Activated CD4-positive, alpha-beta T cell treated with anti-CD3 and anti-CD28 coated beads, Interleukin-2, amount 10 ng/mL, durations not matched to agents 7 days and 5 days (primary cell): ENCODE measurements around the gene ROBO4. TPM values are rescaled to one million over a fixed set of nuclear protein-coding genes. Genes with fewer than 3 reads are reported as not detected.

Experiments
- CTCF ChIA-PET: fragments of 350-600 bp; sonication (Branson Sonifier 250); formaldehyde crosslinking; loops from one replicate; lab custom pipeline; 2021; ENCODE audit warnings: antibody characterized with exemption; lab: Charles Lee
- POLR2A ChIA-PET: fragments of 350-600 bp; sonication (Branson Sonifier 250); formaldehyde crosslinking; loops from one replicate; lab custom pipeline; 2021; ENCODE audit warnings: antibody characterized with exemption; lab: Charles Lee
- DNase-seq: peaks from one replicate; pipeline ENCODE4 v3.0.0-alpha.2; 2020
- H3K27ac Mint-ChIP-seq: one replicate; pipeline ENCODE4 v1.8.0; 2021; ENCODE audit warnings: mild to moderate bottlenecking, moderate library complexity, mixed read lengths
- H3K27me3 Mint-ChIP-seq: one replicate; pipeline ENCODE4 v1.8.0; 2021; ENCODE audit warnings: mixed read lengths
- H3K36me3 Mint-ChIP-seq: one replicate; pipeline ENCODE4 v1.8.0; 2021; ENCODE audit warnings: low read depth, mixed read lengths
- H3K4me1 Mint-ChIP-seq: one replicate; pipeline ENCODE4 v1.8.0; 2021; ENCODE audit warnings: mixed read lengths
- H3K4me3 Mint-ChIP-seq: one replicate; pipeline ENCODE4 v1.8.0; 2021; ENCODE audit warnings: mild to moderate bottlenecking, moderate library complexity, mixed read lengths
- H3K9me3 Mint-ChIP-seq: one replicate; pipeline ENCODE4 v1.8.0; 2021; ENCODE audit warnings: mixed read lengths
- total RNA-seq, 2 experiments: library from RNA; stranded (reverse); gene quantifications; one replicate each; pipeline ENCODE4 v1.2.3, GENCODE V29; 2021

ROBO4 gene
- total RNA-seq, 2 experiments from 2014 or later: not detected

DNA sequence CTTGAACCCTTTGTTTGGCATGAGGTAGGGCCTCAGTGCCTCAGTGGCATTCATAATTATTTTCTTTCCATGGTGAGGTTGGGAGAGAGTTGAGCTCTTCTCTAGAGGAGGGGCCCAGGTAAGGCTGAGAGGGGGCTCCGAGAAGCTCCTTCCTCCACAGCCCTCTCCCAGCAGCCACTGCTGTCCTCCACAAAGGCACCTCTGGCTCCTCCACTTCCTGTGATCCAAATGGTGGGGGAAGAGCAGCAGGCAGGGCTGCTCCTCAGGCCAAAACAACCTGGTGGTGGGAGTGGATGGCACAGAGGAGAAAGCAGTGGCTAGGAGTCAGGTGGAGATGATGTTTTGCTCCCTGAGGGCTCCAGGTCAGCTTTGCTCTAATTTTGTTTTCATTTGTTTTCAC lies 13.3 kb downstream of the ROBO4 start:
- no peaks in the 10 kb centered on the region for H3K36me3 Mint-ChIP-seq
- H3K27ac Mint-ChIP-seq: no peak overlapping the region
- H3K9me3 Mint-ChIP-seq: no peaks in the 10 kb centered on the region
- CTCF ChIA-PET: no interaction called here
- no peaks in the 10 kb centered on the region for H3K4me1 Mint-ChIP-seq
- no peak overlapping the region for H3K4me3 Mint-ChIP-seq
- no peaks in the 10 kb centered on the region for H3K27me3 Mint-ChIP-seq
- no peak for DNase-seq
- POLR2A ChIA-PET: no interaction called here

DNA sequence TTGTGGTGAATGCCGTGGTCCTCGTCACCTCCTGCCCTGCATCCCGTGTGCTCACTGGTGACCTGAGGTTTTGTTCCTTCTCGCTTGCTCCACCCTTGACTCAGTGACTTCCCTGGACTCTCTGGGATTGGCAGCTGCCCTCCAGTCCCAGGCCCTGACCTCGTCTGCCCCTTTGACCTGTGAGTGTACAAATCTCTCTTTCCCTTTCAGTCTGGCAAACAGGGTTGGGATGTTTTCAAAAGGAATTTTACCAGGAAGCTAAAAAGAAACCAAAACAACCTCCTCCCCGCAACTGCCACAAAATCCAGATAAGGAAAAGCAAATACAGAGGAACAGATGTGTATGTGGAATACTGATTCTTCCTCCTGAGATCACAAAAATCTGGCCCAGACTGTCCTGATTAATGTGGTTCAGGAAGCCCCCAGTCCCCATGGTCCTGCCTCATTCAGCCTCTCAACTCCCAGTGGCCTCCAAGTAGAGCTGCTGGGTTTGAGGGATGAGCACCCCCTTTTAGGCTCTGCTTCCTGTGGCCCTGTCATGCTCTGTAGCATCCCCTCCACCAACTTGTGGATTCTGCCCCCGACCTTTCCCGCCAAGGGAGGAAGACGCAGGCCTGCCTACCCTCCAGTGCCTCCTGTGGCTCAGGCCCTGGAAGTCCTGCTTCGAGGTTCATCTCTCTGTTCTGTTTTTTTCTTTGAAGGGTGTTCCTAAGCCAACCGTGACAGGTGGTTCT lies 15.2 kb downstream of the ROBO4 start:
- POLR2A ChIA-PET: no interaction called here
- CTCF ChIA-PET: interaction anchor here (0.8 to 1.1 kb wide), 2 partner anchors 8 to 44 kb away, joined by 3 read pairs; no protein-coding TSS in a partner anchor
- Mint-ChIP-seq H3K36me3 (no peaks in the 10 kb centered on the region), H3K27ac (no peak overlapping the region), H3K4me3 (no peak overlapping the region), H3K4me1 (peaks cover 3% of the 10 kb centered on the region), H3K9me3 (no peaks in the 10 kb centered on the region), H3K27me3 (no peaks in the 10 kb centered on the region)
- DNase-seq: no peak

DNA sequence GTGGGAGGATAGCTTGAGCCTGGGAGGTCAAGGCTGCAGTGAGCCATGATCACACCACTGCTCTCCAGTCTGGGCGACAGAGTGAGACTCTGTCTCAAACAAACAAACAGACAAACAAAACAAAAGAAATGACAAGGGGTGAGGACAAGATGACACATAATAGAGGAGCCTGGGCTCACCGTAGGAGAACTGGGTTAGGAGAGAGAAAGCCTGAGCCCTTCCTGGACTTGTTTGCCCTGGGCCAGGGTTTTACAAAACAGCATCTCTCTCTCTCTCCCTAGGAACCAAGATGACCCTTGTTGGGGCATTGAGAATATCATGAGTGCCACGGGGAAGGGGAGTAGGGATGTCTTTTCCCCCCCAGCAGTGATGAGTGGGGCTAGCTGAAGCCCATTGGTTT lies 16.7 kb downstream of the ROBO4 start:
- H3K4me3 Mint-ChIP-seq: no peak overlapping the region
- no peak overlapping the region for H3K27ac Mint-ChIP-seq
- no peaks in the 10 kb centered on the region for H3K27me3 Mint-ChIP-seq
- peaks cover 16% of the 10 kb centered on the region for H3K4me1 Mint-ChIP-seq
- H3K9me3 Mint-ChIP-seq: no peaks in the 10 kb centered on the region
- H3K36me3 Mint-ChIP-seq: no peaks in the 10 kb centered on the region
- CTCF ChIA-PET: no interaction called here
- POLR2A ChIA-PET: no interaction called here
- DNase-seq: no peak

DNA sequence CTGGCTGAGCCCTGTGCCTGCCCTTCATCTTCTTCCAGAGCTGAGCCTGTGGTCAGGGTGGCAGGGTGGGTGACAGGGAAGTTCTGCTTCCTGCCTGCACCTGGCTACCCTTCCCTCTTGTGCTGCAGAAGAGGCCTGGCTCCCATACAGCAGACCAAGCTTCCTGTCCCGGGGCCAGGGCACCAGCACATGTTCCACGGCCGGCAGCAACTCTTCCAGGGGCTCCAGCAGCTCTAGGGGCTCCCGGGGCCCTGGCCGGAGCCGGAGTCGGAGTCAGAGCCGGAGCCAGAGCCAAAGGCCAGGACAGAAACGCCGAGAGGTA lies 17.4 kb downstream of the ROBO4 start:
- no peak overlapping the region for H3K4me3 Mint-ChIP-seq
- peaks cover 19% of the 10 kb centered on the region for H3K4me1 Mint-ChIP-seq
- ChIA-PET CTCF (interaction anchor here (1.5 kb wide), 1 partner anchor 10 kb away, joined by 5 read pairs; no protein-coding TSS in a partner anchor), POLR2A (interaction anchor here (0.6 kb wide), 1 partner anchor 47 kb away, joined by 5 read pairs; no protein-coding TSS in a partner anchor)
- H3K27me3 Mint-ChIP-seq: peaks cover 6% of the 10 kb centered on the region
- no peaks in the 10 kb centered on the region for H3K9me3 Mint-ChIP-seq
- DNase-seq: no peak
- H3K36me3 Mint-ChIP-seq: no peaks in the 10 kb centered on the region
- H3K27ac Mint-ChIP-seq: no peak overlapping the region

DNA sequence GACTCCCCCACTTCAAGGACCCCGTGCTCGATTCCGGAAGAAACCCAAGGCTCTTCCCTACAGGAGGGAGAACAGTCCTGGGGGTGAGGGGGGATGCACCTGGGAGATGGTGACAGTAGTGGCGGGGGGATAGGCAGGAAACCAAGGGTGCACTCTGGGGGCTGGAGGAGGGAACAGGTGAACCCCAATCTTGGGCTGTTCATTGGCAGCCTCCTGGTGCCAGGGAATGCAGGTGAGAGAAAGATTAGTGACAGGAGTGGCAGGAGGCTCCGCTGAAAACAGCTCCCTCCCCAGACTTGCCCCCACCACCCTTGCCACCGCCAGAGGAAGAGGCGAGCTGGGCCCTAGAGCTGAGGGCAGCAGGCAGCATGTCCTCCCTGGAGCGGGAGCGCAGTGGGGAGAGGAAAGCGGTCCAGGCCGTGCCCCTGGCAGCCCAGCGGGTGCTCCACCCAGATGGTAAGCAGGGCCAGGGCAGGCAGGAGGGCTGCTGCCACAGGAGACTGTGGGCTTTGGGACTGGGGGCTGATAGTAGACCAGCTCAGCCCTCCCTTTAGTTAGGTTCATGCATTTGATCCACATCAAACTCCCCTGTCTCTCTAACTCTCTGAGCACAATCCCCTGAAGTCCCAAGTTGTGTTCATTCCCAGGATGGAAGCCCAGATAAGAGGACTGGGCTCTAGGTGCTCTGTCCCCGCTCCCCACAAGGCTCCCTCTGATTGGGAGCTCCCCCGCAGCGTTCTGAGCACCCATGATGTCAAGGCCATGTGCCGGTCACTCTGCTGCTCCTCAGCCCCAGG lies 18.0 kb downstream of the ROBO4 start:
- Mint-ChIP-seq H3K27me3 (peaks cover 10% of the 10 kb centered on the region), H3K4me1 (peaks cover 19% of the 10 kb centered on the region), H3K4me3 (no peak overlapping the region), H3K9me3 (no peaks in the 10 kb centered on the region), H3K36me3 (no peaks in the 10 kb centered on the region), H3K27ac (no peak overlapping the region)
- no peak for DNase-seq
- ChIA-PET CTCF (interaction anchor here (1.5 kb wide), 1 partner anchor 10 kb away, joined by 5 read pairs; no protein-coding TSS in a partner anchor), POLR2A (interaction anchor here (0.6 kb wide), 1 partner anchor 47 kb away, joined by 5 read pairs; no protein-coding TSS in a partner anchor)

DNA sequence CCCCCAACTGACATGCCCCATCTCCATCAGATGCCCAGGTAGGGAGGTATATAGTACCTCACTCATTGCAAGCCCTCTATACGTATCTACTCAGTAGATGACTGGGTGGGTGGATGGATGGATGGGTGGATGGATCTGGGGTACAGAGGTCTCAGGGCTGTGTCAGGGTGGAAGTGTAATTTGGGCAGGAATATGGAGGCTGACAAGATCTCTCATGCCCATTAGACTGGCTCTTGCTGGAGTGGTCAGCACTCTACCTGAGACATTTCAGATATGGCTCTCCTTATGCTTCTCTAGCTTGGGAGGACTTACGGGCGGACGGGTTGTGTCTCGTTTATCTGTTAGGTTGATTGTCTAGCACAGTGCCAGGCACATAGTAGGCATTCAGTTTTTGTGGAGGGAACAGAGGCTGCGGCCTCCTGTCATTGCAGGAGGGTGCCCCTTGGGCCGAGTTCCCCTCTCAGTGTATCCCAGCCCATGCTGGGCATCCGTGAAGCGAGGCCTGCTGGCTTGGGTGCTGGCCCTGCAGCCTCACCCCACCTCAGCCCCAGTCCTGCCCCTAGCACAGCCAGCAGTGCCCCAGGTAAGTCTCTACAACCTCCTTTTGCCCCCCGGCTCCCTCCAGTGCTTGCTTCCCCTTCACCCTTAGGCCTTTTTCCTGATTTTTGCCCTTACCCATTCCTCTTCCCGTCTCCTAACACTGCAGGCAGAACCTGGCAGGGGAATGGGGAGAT lies 18.7 kb downstream of the ROBO4 start:
- ChIA-PET CTCF (interaction anchor here (1.5 kb wide), 1 partner anchor 9 kb away, joined by 5 read pairs; no protein-coding TSS in a partner anchor), POLR2A (no interaction called here)
- H3K9me3 Mint-ChIP-seq: no peaks in the 10 kb centered on the region
- H3K27me3 Mint-ChIP-seq: peaks cover 17% of the 10 kb centered on the region
- no peak for DNase-seq
- no peak overlapping the region for H3K4me3 Mint-ChIP-seq
- peaks cover 19% of the 10 kb centered on the region for H3K4me1 Mint-ChIP-seq
- H3K36me3 Mint-ChIP-seq: no peaks in the 10 kb centered on the region
- H3K27ac Mint-ChIP-seq: no peak overlapping the region

DNA sequence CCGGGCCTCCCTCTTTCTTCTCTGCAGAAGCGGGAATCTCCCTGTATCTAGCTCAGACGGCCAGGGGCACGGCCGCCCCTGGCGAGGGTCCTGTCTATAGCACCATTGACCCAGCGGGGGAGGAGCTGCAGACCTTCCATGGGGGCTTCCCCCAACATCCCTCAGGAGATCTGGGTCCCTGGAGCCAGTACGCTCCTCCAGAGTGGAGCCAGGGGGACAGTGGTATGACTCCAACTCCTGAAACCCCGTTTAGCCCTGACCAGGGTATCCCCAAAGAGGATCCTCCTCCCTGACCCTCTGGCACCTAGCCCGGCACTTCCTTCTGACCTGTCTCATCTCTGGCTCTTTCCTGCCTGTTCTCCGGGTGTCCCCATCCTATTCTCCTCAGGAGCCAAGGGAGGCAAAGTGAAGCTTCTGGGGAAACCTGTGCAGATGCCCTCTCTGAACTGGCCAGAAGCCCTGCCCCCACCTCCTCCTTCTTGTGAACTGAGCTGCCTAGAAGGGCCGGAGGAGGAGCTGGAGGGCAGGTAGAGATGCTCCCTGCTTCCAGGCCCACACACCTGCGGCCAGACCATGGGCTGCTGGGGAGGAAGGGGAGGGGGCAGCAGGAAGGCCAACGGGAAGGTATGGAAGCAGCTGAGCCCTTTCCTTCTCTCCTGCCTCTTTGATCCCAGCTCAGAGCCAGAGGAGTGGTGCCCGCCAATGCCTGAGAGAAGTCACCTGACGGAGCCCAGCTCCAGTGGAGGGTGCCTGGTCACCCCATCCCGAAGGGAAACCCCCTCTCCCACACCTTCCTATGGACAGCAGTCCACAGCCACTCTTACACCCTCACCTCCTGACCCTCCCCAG lies 19.5 kb downstream of the ROBO4 start:
- no peak for DNase-seq
- H3K27ac Mint-ChIP-seq: no peak overlapping the region
- CTCF ChIA-PET: no interaction called here
- H3K36me3 Mint-ChIP-seq: no peaks in the 10 kb centered on the region
- H3K9me3 Mint-ChIP-seq: no peaks in the 10 kb centered on the region
- peaks cover 22% of the 10 kb centered on the region for H3K27me3 Mint-ChIP-seq
- POLR2A ChIA-PET: no interaction called here
- H3K4me3 Mint-ChIP-seq: peak overlapping the region; percentile 26
- H3K4me1 Mint-ChIP-seq: peaks cover 19% of the 10 kb centered on the region

DNA sequence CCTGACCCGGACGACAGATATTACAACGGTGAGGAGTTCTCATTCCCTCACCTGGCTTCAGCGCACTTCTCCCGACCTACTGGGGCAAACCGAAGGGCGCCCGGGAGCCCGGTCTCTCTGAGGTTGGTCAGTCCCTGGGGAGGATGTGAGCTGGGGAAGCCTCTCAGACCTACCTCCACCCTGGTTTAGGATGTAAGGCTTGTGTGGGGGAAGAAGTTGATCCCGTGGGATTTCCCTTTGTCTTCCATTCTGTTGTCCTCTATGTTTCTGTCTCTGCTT lies 20.1 kb downstream of the ROBO4 start:
- Mint-ChIP-seq H3K4me3 (peak overlapping the region; percentile 75), H3K27me3 (peaks cover 26% of the 10 kb centered on the region), H3K4me1 (peaks cover 19% of the 10 kb centered on the region), H3K9me3 (no peaks in the 10 kb centered on the region), H3K36me3 (no peaks in the 10 kb centered on the region), H3K27ac (peak overlapping the region; percentile 48)
- no peak for DNase-seq
- ChIA-PET CTCF (no interaction called here), POLR2A (no interaction called here)

DNA sequence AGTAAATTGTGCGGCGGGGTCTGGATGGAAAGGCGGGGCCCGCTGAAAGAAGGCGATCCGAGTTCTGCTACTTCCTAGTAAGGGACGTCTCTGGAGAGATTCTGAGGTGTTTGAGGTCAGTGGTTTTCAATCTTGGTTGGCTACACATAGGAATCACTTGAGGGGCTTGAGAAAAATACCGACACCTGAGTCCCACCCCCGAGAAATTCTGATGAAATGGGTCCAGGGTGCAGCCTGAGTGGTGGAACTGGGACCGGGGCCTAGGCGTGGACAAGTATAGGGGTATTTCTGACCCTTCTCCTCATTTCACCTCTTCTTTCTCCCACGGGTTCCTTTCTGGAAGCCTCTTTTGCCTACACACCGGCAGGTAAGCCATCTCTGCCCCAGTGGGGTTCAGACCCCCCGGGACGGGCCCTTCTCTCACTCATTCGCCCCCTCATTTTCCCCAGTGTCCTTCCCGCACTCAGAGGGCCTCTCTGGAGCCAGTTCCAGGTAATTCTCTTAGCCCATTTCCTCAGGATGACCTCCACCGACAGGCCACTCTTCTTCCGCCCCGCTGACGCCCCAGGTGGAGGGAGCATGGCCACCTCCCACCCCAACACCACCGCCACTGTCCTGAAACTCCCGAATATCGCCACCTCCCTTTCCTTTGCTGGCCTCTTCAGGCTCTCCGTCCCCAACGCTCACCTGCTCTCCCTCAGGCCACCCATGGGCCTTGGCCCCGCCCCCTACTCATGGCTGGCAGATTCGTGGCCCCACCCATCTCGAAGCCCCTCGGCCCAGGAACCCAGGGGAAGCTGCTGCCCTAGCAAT lies 20.6 kb downstream of the ROBO4 start:
- Mint-ChIP-seq H3K27ac (peak overlapping the region; percentile 90), H3K27me3 (peaks cover 32% of the 10 kb centered on the region), H3K4me3 (peak overlapping the region; percentile 75), H3K36me3 (no peaks in the 10 kb centered on the region), H3K9me3 (no peaks in the 10 kb centered on the region), H3K4me1 (peaks cover 19% of the 10 kb centered on the region)
- no peak for DNase-seq
- ChIA-PET CTCF (interaction anchor here (0.5 to 1.5 kb wide), 22 partner anchors 10 to 265 kb away, joined by 3 to 13 read pairs (median 4); partner anchors contain the start of genes CCDC15, ROBO4 and TBRG1), POLR2A (interaction anchor here (0.6 to 1.2 kb wide), 2 partner anchors 72 to 76 kb away, joined by 3 read pairs; no protein-coding TSS in a partner anchor)

DNA sequence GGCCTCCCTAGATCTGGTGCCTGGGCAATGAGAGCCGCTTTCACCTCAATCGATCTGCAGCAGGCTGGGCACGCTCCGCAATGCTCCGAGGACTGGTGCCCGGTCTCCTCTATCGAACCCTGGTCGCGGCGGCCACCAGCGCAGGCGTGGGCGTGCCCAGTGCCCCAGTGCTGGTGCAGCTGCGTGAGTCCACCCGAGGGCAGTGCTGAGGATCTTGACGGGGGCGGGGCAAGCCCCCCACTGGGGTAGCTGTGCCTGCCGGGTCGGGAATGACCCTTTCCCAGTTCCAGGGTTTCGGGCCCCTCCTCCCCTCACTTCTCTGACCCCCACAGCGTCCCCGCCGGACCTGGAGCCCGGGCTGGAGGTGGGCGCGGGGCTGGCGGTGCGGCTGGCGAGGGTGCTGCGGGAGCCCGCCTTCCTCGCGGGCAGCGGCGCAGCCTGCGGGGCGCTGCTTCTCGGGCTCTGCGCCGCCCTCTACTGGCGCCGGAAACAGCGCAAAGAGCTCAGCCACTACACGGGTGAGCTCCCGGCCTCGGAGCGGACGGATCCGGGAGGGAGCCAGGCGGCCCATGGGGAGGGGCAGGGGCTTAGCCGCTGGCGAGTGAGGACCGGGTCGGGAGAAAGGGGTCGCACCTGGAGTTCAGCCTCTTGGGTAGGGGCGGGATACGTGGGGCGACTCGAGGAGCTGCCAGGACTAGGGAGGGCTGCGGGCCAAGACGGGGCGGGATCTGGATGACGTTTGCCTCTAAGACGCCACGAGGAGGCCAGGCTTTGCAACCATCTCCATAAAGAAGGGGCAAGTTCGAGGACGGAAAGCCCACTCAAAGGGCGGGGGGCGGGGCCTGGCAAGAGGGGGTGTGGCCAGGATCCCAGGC lies 21.5 kb downstream of the ROBO4 start:
- Mint-ChIP-seq H3K27me3 (peaks cover 40% of the 10 kb centered on the region), H3K27ac (peak overlapping the region; percentile 90), H3K36me3 (no peaks in the 10 kb centered on the region), H3K4me1 (peaks cover 19% of the 10 kb centered on the region), H3K9me3 (no peaks in the 10 kb centered on the region), H3K4me3 (peak overlapping the region; percentile 75)
- POLR2A ChIA-PET: interaction anchor here (0.6 to 1.2 kb wide), 2 partner anchors 71 to 77 kb away, joined by 3 read pairs; no protein-coding TSS in a partner anchor
- CTCF ChIA-PET: interaction anchor here (0.5 to 1.5 kb wide), 23 partner anchors 10 to 266 kb away, joined by 3 to 13 read pairs (median 4); partner anchors contain the start of genes CCDC15, ROBO4 and TBRG1
- peak; percentile 79 for DNase-seq
